HG02571 (cell line): ENCODE data around the gene LRRC19.

Experiments used
- ATAC-seq: cut with Tn5 transposase; IDR thresholded peaks from one replicate; pipeline ENCODE4 v1.9.1; 2021; ENCODE audit warnings: mild to moderate bottlenecking, moderate library complexity; ENCODE audit not compliant: unreplicated experiment

LRRC19 gene, protein sequence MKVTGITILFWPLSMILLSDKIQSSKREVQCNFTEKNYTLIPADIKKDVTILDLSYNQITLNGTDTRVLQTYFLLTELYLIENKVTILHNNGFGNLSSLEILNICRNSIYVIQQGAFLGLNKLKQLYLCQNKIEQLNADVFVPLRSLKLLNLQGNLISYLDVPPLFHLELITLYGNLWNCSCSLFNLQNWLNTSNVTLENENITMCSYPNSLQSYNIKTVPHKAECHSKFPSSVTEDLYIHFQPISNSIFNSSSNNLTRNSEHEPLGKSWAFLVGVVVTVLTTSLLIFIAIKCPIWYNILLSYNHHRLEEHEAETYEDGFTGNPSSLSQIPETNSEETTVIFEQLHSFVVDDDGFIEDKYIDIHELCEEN

DNA sequence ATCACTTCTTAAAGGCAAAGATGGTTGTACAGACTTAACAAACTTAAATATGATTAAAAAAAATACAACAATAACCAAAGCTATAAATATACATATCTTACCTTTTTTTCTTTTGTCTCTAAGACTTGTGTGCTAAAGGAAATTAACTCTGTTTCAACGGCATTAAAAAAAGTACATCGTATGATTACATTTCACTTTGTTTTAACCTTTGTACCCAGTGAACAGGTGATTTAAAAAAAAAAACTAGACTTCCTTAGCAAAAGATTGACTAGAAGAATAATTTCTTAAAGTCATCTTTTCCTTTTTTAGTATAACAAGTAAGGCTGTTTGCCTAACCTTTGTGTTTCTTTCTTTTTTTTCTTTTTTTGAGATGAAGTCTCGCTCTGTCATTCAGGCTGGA, at the start of gene LRRC19:
Gene LRRC19 (minus strand): TSS at position 182 of the 400 bp plus-strand sequence. CDS start 5,978 bp downstream, outside the sequence.
- ATAC-seq: no peak

DNA sequence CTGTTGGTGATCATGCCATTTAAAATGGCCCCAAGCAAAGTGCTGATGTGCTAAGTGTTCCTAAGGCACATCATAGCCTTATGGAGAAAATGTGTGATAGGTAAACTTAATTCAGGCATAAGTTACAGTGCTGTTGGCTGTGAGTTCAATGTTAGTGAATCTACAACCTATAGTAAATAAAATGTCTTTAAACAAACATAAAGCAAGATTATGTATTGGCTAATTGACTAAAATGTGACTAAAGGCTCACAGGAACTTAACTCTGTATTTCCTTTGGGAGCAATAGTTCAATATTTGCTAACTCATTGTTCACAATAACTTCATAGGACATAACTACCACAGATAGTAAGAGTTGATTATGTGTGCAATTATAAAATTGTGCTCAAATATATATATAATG, 49.4 kb upstream of the LRRC19 start:
- no peak for ATAC-seq

DNA sequence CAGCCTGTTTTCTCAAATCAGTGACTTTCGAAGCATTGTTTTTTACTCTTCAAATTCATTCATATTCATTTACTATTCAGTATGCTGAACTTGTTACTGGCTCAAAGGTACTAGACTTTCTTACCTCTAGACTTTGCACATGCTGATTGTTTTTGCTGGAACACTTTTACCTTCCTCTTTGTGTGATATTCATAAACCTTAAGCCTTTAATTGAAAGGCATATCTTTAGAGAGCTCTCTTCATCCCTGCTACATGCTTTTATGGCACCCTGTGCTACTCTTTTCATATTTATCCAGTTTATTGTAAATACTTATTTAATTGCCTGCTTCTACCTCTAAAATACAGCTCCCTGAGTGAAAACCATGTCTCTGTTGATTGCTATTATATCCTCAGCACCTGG, 48.7 kb upstream of the LRRC19 start:
- ATAC-seq: no peak

DNA sequence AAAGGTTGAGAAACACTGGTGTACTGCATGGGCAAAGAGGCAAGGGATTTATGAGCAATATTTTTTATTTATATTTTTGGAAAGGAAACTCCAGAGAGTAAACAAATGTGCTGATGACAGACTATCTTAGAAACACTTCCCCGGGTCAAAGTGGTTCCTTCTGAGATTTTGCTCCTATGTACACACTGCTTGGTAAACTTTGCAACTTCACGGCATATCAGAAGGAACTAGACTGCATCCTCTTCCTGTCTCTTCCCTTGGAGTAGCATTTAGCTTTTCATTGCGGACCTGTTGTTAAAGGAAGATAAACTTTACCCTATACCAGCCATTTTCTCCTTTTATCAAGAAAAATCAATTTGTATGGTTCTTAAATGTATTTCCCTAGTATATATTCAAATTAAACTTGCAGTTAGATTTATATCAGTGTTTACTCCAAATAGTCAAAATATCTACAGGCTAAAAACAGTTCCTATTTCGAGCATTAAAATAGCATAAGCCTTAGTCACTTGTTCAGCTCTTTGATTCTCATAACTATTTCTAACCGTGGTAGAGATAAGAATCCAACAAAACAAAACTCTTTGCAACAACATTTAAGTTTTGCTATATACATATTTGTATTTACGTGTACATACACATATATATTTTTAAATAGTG, 48.0 kb upstream of the LRRC19 start:
- ATAC-seq: no peak

GRCh38 chr9:27047136-27047535, 41.7 kb upstream of the LRRC19 start:
- ATAC-seq: no peak

GRCh38 chr9:27043176-27043575, 37.7 kb upstream of the LRRC19 start:
- no peak for ATAC-seq

GRCh38 chr9:27042476-27042875, 37.0 kb upstream of the LRRC19 start:
- ATAC-seq: no peak

GRCh38 chr9:27041746-27042145, 36.3 kb upstream of the LRRC19 start:
- no peak for ATAC-seq

- ATAC-seq: no peak
Measured at GRCh38 chr9:27037499-27037898, 32.0 kb upstream of the LRRC19 start.

DNA sequence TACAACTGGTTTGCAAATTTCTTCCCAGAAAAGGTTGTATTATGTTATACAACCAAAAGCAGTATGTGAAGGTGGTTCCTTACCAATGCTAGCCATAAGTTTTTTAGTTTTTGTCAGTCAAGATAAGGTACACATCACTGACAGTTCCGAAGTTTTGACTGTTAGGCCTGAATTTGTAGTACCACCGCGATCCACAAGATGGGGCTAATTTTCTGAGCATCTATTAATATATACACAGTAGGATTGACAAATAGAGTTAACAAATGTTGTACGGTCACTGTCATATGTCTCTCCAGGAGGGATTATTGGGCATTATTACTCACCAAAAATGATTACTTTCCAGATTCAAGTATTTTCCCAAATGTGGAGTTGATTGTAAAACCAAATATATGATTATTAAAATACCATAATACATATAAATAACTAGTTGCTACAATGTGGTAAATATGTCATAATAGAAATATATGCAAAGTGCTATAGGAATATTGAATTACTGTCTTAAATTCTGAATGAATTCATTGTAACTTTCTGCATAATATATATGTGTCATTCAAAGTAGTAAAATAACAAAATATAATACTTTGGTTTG, 28.4 kb upstream of the LRRC19 start:
- peak; percentile 88 for ATAC-seq

GRCh38 chr9:27029186-27029585, 23.7 kb upstream of the LRRC19 start:
- no peak for ATAC-seq

DNA sequence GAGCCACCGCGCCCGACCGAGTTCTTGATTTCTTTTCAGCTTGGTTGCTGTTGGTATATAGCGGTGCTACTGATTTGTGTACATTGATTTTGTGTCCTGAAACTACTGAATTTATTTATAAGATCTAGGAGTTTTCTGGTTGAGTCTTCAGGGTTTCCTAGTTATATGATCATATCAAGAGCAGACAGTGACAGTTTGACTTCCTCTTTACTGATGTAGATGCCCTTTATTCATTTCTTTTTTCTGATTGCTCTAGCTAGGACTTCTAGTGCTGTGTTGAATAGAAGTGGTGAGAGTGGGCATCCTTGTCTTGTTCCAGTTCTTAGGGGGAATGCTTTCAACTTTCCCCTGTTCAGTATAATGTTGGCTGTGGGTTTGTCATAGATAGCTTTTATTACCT, 17.4 kb upstream of the LRRC19 start:
- no peak for ATAC-seq

DNA sequence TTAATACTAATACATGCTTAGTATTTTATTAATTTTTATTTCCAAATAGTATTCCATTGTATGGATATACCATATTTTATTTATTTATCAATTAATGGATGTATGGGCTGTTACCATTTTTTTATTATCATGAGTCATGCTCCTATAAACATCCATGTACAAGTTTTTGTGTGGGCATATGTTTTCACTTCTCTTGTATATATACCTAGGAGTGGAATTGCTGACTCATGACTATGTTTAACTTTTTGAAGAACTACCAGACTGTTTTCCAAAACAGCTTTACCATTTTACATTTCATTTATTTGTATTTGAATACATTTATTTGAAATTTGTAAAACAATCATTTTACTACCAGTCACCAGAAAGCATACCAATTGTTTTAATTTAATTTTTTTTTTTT, 14.1 kb upstream of the LRRC19 start:
- no peak for ATAC-seq

GRCh38 chr9:27003426-27004077, 1.9 kb downstream of the LRRC19 start:
- no peak for ATAC-seq

GRCh38 chr9:26995810-26996209, 9.7 kb downstream of the LRRC19 start:
- ATAC-seq: no peak

DNA sequence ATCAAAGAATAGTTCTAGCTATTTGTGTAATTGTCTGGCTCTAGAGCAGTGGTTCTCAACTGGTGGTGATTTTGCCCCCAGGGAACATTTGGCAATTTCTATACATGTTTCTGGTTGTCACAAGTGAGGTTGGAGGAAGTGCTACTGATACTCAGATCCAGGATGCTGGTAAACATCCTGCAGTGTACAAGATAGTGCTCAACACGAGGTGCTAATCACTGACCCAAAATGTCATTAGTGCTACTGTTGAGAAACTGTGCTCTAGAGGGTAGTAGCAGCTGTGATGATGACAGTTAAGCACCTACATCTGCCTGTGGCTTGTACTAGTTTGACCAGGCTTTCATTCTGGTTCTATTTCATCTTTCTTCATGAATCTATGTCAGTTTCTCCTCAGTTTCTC, 22.1 kb downstream of the LRRC19 start:
- no peak for ATAC-seq

DNA sequence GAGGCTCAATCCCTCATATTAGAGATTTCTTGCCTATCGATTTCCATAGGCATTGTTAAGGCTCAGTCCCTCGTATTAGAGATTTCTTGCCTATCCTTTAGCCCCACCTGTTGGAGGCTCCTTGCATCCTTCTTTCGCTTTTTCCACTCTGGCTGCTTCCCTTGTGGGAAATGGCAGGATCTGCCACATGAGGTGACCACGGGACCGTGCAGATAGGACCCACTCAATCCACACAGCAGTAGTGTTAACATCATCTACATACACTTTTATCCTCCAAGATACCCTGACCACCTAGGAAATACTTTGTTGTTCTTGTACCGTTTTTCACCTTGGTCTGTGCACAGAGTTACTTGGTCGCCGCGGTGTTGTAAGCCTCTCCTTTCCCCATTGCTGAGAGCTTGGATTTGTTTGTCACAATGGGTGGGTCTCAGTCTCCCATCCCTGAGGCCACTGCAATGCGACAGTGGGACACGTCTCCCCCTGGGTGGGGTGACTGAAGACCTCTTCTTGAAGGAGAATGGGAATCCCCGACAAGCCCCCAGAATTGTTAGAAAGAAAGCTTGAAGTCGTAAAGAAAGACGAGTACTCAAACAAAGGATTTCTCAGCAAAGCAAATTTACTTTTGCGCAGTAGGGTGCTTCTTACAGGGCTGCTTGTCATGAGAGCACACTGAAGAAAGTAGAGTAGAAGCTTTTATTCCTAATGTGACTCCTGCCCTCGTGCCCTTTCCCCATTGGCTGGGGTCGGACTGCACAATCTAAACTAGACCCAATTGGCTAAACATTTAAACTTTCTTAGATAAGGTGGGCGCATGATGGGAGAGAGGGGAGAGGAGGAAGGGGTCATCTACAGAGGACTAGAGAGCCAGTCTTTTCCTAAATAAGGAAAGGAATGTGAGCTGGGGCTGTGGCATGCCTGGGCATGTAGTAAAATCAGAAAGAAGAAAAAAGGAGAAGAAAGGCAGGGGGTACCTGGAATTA, 29.5 kb downstream of the LRRC19 start:
- no peak for ATAC-seq

DNA sequence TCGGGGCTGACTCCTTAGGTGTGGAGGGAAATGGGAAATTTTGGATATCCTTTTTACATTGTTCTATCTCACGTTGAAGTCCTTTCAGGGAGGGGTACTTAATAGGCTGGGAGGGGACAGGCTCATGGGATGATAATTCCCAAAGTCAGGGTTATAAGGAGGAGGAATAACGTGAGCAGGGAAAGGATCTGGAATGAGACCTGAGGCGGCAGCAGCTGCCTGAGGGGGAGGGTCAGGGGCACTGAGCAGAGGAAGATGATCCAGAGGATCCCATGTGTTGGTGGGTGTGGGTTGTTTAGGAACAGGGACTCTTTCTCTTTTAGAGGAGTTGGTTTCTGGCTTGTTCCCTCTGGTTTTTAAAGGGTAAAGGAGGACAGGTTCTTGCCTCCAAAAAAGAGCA, 30.5 kb downstream of the LRRC19 start:
- no peak for ATAC-seq

- no peak for ATAC-seq
Measured at GRCh38 chr9:26973989-26974388, 31.5 kb downstream of the LRRC19 start.

DNA sequence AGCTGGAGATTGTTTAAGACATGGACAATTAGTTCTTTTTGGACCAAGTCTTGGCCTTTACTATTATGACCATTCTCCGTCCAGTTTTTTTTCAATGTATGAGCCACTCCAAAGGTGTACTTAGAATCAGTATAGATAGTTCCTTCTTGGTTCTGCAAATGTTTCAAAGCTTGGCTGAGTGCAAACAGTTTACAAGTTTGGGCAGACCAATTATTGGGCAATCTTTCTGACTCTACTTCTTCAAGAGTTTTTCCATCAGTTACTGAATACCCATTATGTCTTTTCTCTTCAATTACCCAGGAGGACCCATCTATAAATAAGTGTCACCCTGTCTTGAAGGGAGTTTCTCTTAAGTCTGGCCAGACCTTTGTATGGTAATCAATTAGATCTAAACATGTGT, 33.8 kb downstream of the LRRC19 start:
- ATAC-seq: no peak

DNA sequence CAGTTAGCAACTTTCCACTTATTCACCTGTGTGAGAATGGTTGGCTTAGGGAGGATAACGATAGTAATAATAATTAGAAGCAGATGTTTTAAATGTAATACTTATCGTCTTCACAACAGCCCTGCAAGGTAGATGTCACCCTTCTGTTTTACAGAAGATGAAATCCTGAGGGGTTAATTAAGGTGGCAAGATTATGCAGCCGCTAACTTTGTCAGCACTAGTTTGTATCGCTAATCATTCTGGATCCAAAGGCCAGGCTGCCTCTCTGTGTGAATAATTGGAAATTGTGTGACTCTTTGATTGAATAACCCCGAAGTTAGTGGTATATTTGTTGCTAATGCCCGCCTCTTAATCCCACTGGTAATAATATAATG, 48.6 kb downstream of the LRRC19 start:
- ATAC-seq: no peak
